Keratinocyte (primary cell): ENCODE measurements around the gene TCN1. TPM values are rescaled to one million over a fixed set of nuclear protein-coding genes. Genes with fewer than 3 reads are reported as not detected.

Experiments used
- DNase-seq: peaks from one replicate; pipeline ENCODE4 v3.0.0-alpha.2; 2011; ENCODE audit warnings: low read depth, missing footprints, low spot score
- FAIRE-seq: peaks from 2 replicates; lab custom pipeline; 2011; peaks lifted over from hg19 to GRCh38; lab: Jason Lieb, UNC
- H2AFZ ChIP-seq: 2 replicates; pipeline ENCODE4 v1.6.0; 2012; ENCODE audit warnings: low read length, control low read depth, inconsistent platforms; ENCODE audit not compliant: control insufficient read depth
- H3K27ac ChIP-seq: 2 replicates; pipeline ENCODE4 v1.5.1; 2011; ENCODE audit warnings: low read length; ENCODE audit not compliant: control insufficient read depth, insufficient read depth
- H3K27me3 ChIP-seq: 3 replicates; pipeline ENCODE4 v1.6.0; 2011; ENCODE audit warnings: low read length; ENCODE audit not compliant: control insufficient read depth, insufficient read depth; ENCODE audit errors: extremely low read depth
- H3K36me3 ChIP-seq, 2 experiments: 2 replicates in 1 of 2; 3 replicates in 1 of 2; pipeline ENCODE4 v1.5.1; 2011; ENCODE audit warnings: low read length in 2 of 2, mild to moderate bottlenecking in 1 of 2; ENCODE audit not compliant: control insufficient read depth in 2 of 2, insufficient read depth in 2 of 2; ENCODE audit errors: extremely low read depth in 1 of 2
- H3K4me1 ChIP-seq: 3 replicates; pipeline ENCODE4 v1.5.1; 2011; ENCODE audit warnings: low read length; ENCODE audit not compliant: control insufficient read depth, insufficient read depth; ENCODE audit errors: extremely low read depth
- H3K4me2 ChIP-seq: 3 replicates; pipeline ENCODE4 v1.6.0; 2011; ENCODE audit warnings: low read depth, low read length; ENCODE audit not compliant: control insufficient read depth, insufficient read depth; ENCODE audit errors: extremely low read depth
- H3K4me3 ChIP-seq, 3 experiments: fragments of 200-600 bp in 1 of 3; sonication (generic) in 1 of 3; 2 replicates in 2 of 3; 3 replicates in 1 of 3; pipeline ENCODE4 v1.5.1; 2011 to 2016; ENCODE audit warnings: low read length in 3 of 3, mild to moderate bottlenecking in 3 of 3, control low read depth in 2 of 3, inconsistent platforms in 1 of 3, low read depth in 1 of 3, mixed read lengths in 1 of 3, mixed run types in 1 of 3, moderate library complexity in 1 of 3; ENCODE audit not compliant: control insufficient read depth in 2 of 3, insufficient read depth in 2 of 3; ENCODE audit errors: extremely low read depth in 1 of 3
- H3K79me2 ChIP-seq: 2 replicates; pipeline ENCODE4 v1.6.0; 2012; ENCODE audit warnings: low read length; ENCODE audit not compliant: control insufficient read depth, insufficient read depth
- H3K9ac ChIP-seq: 3 replicates; pipeline ENCODE4 v1.6.0; 2011; ENCODE audit warnings: low read length; ENCODE audit not compliant: control insufficient read depth, insufficient read depth; ENCODE audit errors: extremely low read depth
- H3K9me1 ChIP-seq: 3 replicates; pipeline ENCODE4 v1.6.0; 2011; ENCODE audit warnings: low read length; ENCODE audit not compliant: control insufficient read depth, insufficient read depth; ENCODE audit errors: extremely low read depth
- H3K9me3 ChIP-seq: 2 replicates; pipeline ENCODE4 v1.5.1; 2012; ENCODE audit warnings: low read depth, low read length; ENCODE audit not compliant: control insufficient read depth
- H4K20me1 ChIP-seq: 3 replicates; pipeline ENCODE4 v1.6.0; 2011; ENCODE audit warnings: low read length; ENCODE audit not compliant: control insufficient read depth, insufficient read depth; ENCODE audit errors: extremely low read depth
- CTCF ChIP-seq, 3 experiments: IDR thresholded peaks in 1 of 3; conservative IDR thresholded peaks in 1 of 3; optimal IDR thresholded peaks in 1 of 3; 2 replicates in 2 of 3; 3 replicates in 1 of 3; pipeline versions ENCODE3 to v1.5.1; 2011; ENCODE audit warnings: low read length in 3 of 3, mild to moderate bottlenecking in 3 of 3, moderate library complexity in 2 of 3, control low read depth in 1 of 3, inconsistent platforms in 1 of 3; ENCODE audit not compliant: insufficient read depth in 2 of 3; ENCODE audit errors: extremely low read depth in 1 of 3
- EZH2 ChIP-seq: IDR thresholded peaks from one replicate; pipeline ENCODE4 v1.6.1; 2012; ENCODE audit warnings: inconsistent platforms, mild to moderate bottlenecking, low read length, moderate library complexity
- dilution Hi-C: fragments of 300-500 bp; cut with MboI; formaldehyde crosslinking; loops from one replicate; pipeline ENCODE4 v1.7.0; 2020; ENCODE audit warnings: low sequenced_read_pairs; ENCODE audit not compliant: extremely low pct_ligation_motif_present
- polyA plus RNA-seq, 5 experiments: library from polyadenylated mRNA; depleted of rRNA in 3 of 5; stranded (reverse) in 3 of 5; stranded (forward) in 1 of 5; unstranded in 1 of 5; fragments of >200 nt; gene quantifications; 1 replicate in 1 of 5; 2 replicates in 3 of 5; 3 replicates in 1 of 5; pipeline versions ENCODE4 v1.2.1 to v1.2.3, GENCODE V29; 2011 to 2012; ENCODE audit warnings: missing spikeins in 2 of 5, low read depth in 1 of 5, low replicate concordance in 1 of 5

The TCN1 gene
- polyA plus RNA-seq, 1 donor (not counting 4 experiments of a cell fraction or from before 2014, with no cell fraction given) = 3.7 TPM

GRCh38 chr11:59859673-59860072, 6.6 kb downstream of the TCN1 start:
- H3K27ac ChIP-seq = no peak overlapping the region
- no peaks in the 10 kb centered on the region for H3K9me1 ChIP-seq
- dilution Hi-C loops = no loop called here
- H2AFZ ChIP-seq = no peak overlapping the region
- H3K4me2 ChIP-seq = no peak overlapping the region
- no peak overlapping the region for H3K4me3 ChIP-seq
- H3K9me3 ChIP-seq = no peaks in the 10 kb centered on the region
- FAIRE-seq (no peak), DNase-seq (no peak)
- TF ChIP-seq CTCF (optimal IDR thresholded peaks at IDR 0.05 in 1 of 3, IDR thresholded peaks at IDR 0.05 in 1 of 3, conservative IDR thresholded peaks at IDR 0.05 in 1 of 3; ENCODE audit: extremely low read depth in 1 of 3, insufficient read depth in 2 of 3, low read length in 3 of 3) = no peak
- no peak for TF ChIP-seq EZH2
- peaks cover 22% of the 10 kb centered on the region for H3K4me1 ChIP-seq
- no peak overlapping the region for H3K9ac ChIP-seq
- H3K79me2 ChIP-seq = no peaks in the 10 kb centered on the region
- H3K27me3 ChIP-seq = no peaks in the 10 kb centered on the region
- H3K36me3 ChIP-seq = no peaks in the 10 kb centered on the region
- no peaks in the 10 kb centered on the region for H4K20me1 ChIP-seq

GRCh38 chr11:59857439-59858434, 8.6 kb downstream of the TCN1 start:
- dilution Hi-C loops = no loop called here
- Histone ChIP-seq H3K9me3 (no peaks in the 10 kb centered on the region), H4K20me1 (no peaks in the 10 kb centered on the region), H3K79me2 (no peaks in the 10 kb centered on the region), H3K4me1 (peaks cover 22% of the 10 kb centered on the region), H3K9ac (no peak overlapping the region), H3K4me2 (peak overlapping the region; percentile 36), H3K36me3 (no peaks in the 10 kb centered on the region), H2AFZ (peak overlapping the region; percentile 2), H3K27me3 (no peaks in the 10 kb centered on the region), H3K27ac (peak overlapping the region; percentile 44), H3K9me1 (no peaks in the 10 kb centered on the region), H3K4me3 (no peak overlapping the region)
- no peak for TF ChIP-seq EZH2
- TF ChIP-seq CTCF (optimal IDR thresholded peaks at IDR 0.05 in 1 of 3, IDR thresholded peaks at IDR 0.05 in 1 of 3, conservative IDR thresholded peaks at IDR 0.05 in 1 of 3; ENCODE audit: extremely low read depth in 1 of 3, insufficient read depth in 2 of 3, low read length in 3 of 3) = no peak
- FAIRE-seq (peak; percentile 64), DNase-seq (peak; percentile 32)
